ENCODE results near the gene TMCO5A.

TMCO5A gene

GRCh38 chr15:37934340-37934739 is at the start of gene TMCO5A:
TMCO5A (plus strand) TSS chr15:37934640; CDS start chr15:37936324, 1,684 bp downstream.
- DNase-seq (ENCODE audit: low read depth, low spot score) = no peak
- in situ Hi-C loops (cut with HindIII; ENCODE audit: low sequenced_read_pairs) = no loop called here
- no peak within 1 kb of the TSS for H3K4me3 ChIP-seq (ENCODE audit: low read depth, low read length)
- TF ChIP-seq CTCF (IDR thresholded peaks at IDR 0.05; ENCODE audit: low read depth, low read length) = no peak

GRCh38 chr15:37885651-37886050 is 48.8 kb upstream of the TMCO5A start:
- DNase-seq (ENCODE audit: low read depth, low spot score) = no peak
- no peak for TF ChIP-seq CTCF (IDR thresholded peaks at IDR 0.05; ENCODE audit: low read depth, low read length)
- no peak overlapping the region for H3K4me3 ChIP-seq (ENCODE audit: low read depth, low read length)
- in situ Hi-C loops (cut with HindIII; ENCODE audit: low sequenced_read_pairs) = no loop called here

- in situ Hi-C loops (cut with HindIII; ENCODE audit: low sequenced_read_pairs) = no loop called here
- H3K4me3 ChIP-seq (ENCODE audit: low read depth, low read length) = no peak overlapping the region
- TF ChIP-seq CTCF (IDR thresholded peaks at IDR 0.05; ENCODE audit: low read depth, low read length) = no peak
- no peak for DNase-seq (ENCODE audit: low read depth, low spot score)
Measured at GRCh38 chr15:37888356-37888755, 46.1 kb upstream of the TMCO5A start.

- TF ChIP-seq CTCF (IDR thresholded peaks at IDR 0.05; ENCODE audit: low read depth, low read length) = peak; percentile 93
- DNase-seq (ENCODE audit: low read depth, low spot score) = peak; percentile 43
- no peak overlapping the region for H3K4me3 ChIP-seq (ENCODE audit: low read depth, low read length)
- in situ Hi-C loops (cut with HindIII; ENCODE audit: low sequenced_read_pairs) = no loop called here
Measured at GRCh38 chr15:37891766-37892368, 42.6 kb upstream of the TMCO5A start.

GRCh38 chr15:37893309-37893708 is 41.1 kb upstream of the TMCO5A start:
- H3K4me3 ChIP-seq (ENCODE audit: low read depth, low read length) = no peak overlapping the region
- in situ Hi-C loops (cut with HindIII; ENCODE audit: low sequenced_read_pairs) = no loop called here
- TF ChIP-seq CTCF (IDR thresholded peaks at IDR 0.05; ENCODE audit: low read depth, low read length) = no peak
- no peak for DNase-seq (ENCODE audit: low read depth, low spot score)

GRCh38 chr15:37898362-37898761 is 36.1 kb upstream of the TMCO5A start:
- in situ Hi-C loops (cut with HindIII; ENCODE audit: low sequenced_read_pairs) = no loop called here
- no peak overlapping the region for H3K4me3 ChIP-seq (ENCODE audit: low read depth, low read length)
- DNase-seq (ENCODE audit: low read depth, low spot score) = no peak
- TF ChIP-seq CTCF (IDR thresholded peaks at IDR 0.05; ENCODE audit: low read depth, low read length) = no peak

Data from astrocyte of the spinal cord (primary cell).